ENCODE data around the gene GPC6. TPM values are rescaled to one million over a fixed set of nuclear protein-coding genes. Genes with fewer than 3 reads are reported as not detected.

Gene GPC6
- total RNA-seq, 5 donors from 2014 or later (not counting 1 experiment from before 2014, with no cell fraction given): 0.03 to 0.18 (median 0.06) TPM; not detected in 2

- H3K4me3 ChIP-seq (ENCODE audit: control insufficient read depth in 1 of 2, extremely low read depth in 1 of 2, low read length in 1 of 2): no peak overlapping the region
- H3K4me1 ChIP-seq (ENCODE audit: control insufficient read depth in 1 of 2, extremely low read depth in 1 of 2, insufficient read depth in 2 of 2, low read length in 2 of 2): no peaks in the 10 kb centered on the region
- peaks cover 8 to 10% (median 9%) of the 10 kb centered on the region in 3 donors for H3K9me3 Mint-ChIP-seq
- H3K4me1 Mint-ChIP-seq: no peaks in the 10 kb centered on the region
- H3K27ac ChIP-seq (ENCODE audit: low read length): no peak overlapping the region
- ChIA-PET POLR2A (no interaction called here), CTCF (interaction anchor here in 1 of 2 donors (0.6 kb wide), 1 partner anchor 30 kb away, joined by 3 read pairs; no protein-coding TSS in a partner anchor)
- no CpG with 5 or more reads among the region's 3 CpGs for WGBS (ENCODE audit: insufficient coverage)
- peaks cover 0 to 2% of the 10 kb centered on the region in 2 donors for H3K27me3 Mint-ChIP-seq
- H3K9me3 ChIP-seq: no peaks in the 10 kb centered on the region
- no peak overlapping the region for H3K4me3 Mint-ChIP-seq
- no peaks in the 10 kb centered on the region for H3K27me3 ChIP-seq (replicated peaks in 1 of 2; ENCODE audit: control insufficient read depth in 2 of 2, extremely low read depth in 1 of 2, insufficient read depth in 2 of 2, low read length in 1 of 2)
- ATAC-seq (replicated peaks in 1 of 4) (no peak), DNase-seq (no peak)
- H3K27ac Mint-ChIP-seq: no peak overlapping the region
- H3K36me3 Mint-ChIP-seq: no peaks in the 10 kb centered on the region
- H3K36me3 ChIP-seq (ENCODE audit: control insufficient read depth in 2 of 2, extremely low read depth in 1 of 2, insufficient read depth in 1 of 2, low read length in 1 of 2): no peaks in the 10 kb centered on the region
Measured at GRCh38 chr13:93721483-93721882, 494.9 kb downstream of the GPC6 start.

- ChIA-PET POLR2A (no interaction called here), CTCF (no interaction called here)
- H3K36me3 Mint-ChIP-seq: no peaks in the 10 kb centered on the region
- no peak overlapping the region for H3K27ac Mint-ChIP-seq
- Histone ChIP-seq H3K27ac (ENCODE audit: low read length) (no peak overlapping the region), H3K27me3 (replicated peaks in 1 of 2; ENCODE audit: control insufficient read depth in 2 of 2, extremely low read depth in 1 of 2, insufficient read depth in 2 of 2, low read length in 1 of 2) (no peaks in the 10 kb centered on the region), H3K4me3 (ENCODE audit: control insufficient read depth in 1 of 2, extremely low read depth in 1 of 2, low read length in 1 of 2) (no peak overlapping the region), H3K9me3 (no peaks in the 10 kb centered on the region), H3K36me3 (ENCODE audit: control insufficient read depth in 2 of 2, extremely low read depth in 1 of 2, insufficient read depth in 1 of 2, low read length in 1 of 2) (no peaks in the 10 kb centered on the region), H3K4me1 (ENCODE audit: control insufficient read depth in 1 of 2, extremely low read depth in 1 of 2, insufficient read depth in 2 of 2, low read length in 2 of 2) (no peaks in the 10 kb centered on the region)
- no peak for DNase-seq
- H3K4me1 Mint-ChIP-seq: no peaks in the 10 kb centered on the region
- H3K27me3 Mint-ChIP-seq: peaks cover 0 to 2% of the 10 kb centered on the region in 2 donors
- peaks cover 5 to 10% (median 8%) of the 10 kb centered on the region in 3 donors for H3K9me3 Mint-ChIP-seq
- no CpG with 5 or more reads among the region's 3 CpGs for WGBS (ENCODE audit: insufficient coverage)
- no peak for ATAC-seq (replicated peaks in 1 of 4)
- H3K4me3 Mint-ChIP-seq: no peak overlapping the region
Measured at GRCh38 chr13:93723316-93723715, 496.7 kb downstream of the GPC6 start.

- Mint-ChIP-seq H3K4me1 (no peaks in the 10 kb centered on the region), H3K4me3 (no peak overlapping the region), H3K36me3 (no peaks in the 10 kb centered on the region), H3K27me3 (peaks cover 0 to 2% of the 10 kb centered on the region in 2 donors), H3K27ac (no peak overlapping the region), H3K9me3 (peaks cover 5 to 10% (median 8%) of the 10 kb centered on the region in 3 donors)
- Histone ChIP-seq H3K4me3 (ENCODE audit: control insufficient read depth in 1 of 2, extremely low read depth in 1 of 2, low read length in 1 of 2) (no peak overlapping the region), H3K9me3 (no peaks in the 10 kb centered on the region), H3K4me1 (ENCODE audit: control insufficient read depth in 1 of 2, extremely low read depth in 1 of 2, insufficient read depth in 2 of 2, low read length in 2 of 2) (no peaks in the 10 kb centered on the region), H3K27ac (ENCODE audit: low read length) (no peak overlapping the region), H3K36me3 (ENCODE audit: control insufficient read depth in 2 of 2, extremely low read depth in 1 of 2, insufficient read depth in 1 of 2, low read length in 1 of 2) (no peaks in the 10 kb centered on the region), H3K27me3 (replicated peaks in 1 of 2; ENCODE audit: control insufficient read depth in 2 of 2, extremely low read depth in 1 of 2, insufficient read depth in 2 of 2, low read length in 1 of 2) (no peaks in the 10 kb centered on the region)
- DNase-seq: no peak
- WGBS (ENCODE audit: insufficient coverage): no CpG with 5 or more reads among the region's 1 CpG
- ATAC-seq (replicated peaks in 1 of 4): no peak
- ChIA-PET POLR2A (no interaction called here), CTCF (no interaction called here)
Measured at GRCh38 chr13:93724187-93724586, 497.6 kb downstream of the GPC6 start.

GRCh38 chr13:93726173-93726957, 499.8 kb downstream of the GPC6 start:
- no peaks in the 10 kb centered on the region for H3K4me1 Mint-ChIP-seq
- no peaks in the 10 kb centered on the region for H3K36me3 ChIP-seq (ENCODE audit: control insufficient read depth in 2 of 2, extremely low read depth in 1 of 2, insufficient read depth in 1 of 2, low read length in 1 of 2)
- ATAC-seq (replicated peaks in 1 of 4) (no peak), DNase-seq (no peak)
- H3K27me3 Mint-ChIP-seq: peaks cover 0 to 2% of the 10 kb centered on the region in 2 donors
- H3K4me3 ChIP-seq (ENCODE audit: control insufficient read depth in 1 of 2, extremely low read depth in 1 of 2, low read length in 1 of 2): no peak overlapping the region
- no peaks in the 10 kb centered on the region for H3K27me3 ChIP-seq (replicated peaks in 1 of 2; ENCODE audit: control insufficient read depth in 2 of 2, extremely low read depth in 1 of 2, insufficient read depth in 2 of 2, low read length in 1 of 2)
- H3K27ac Mint-ChIP-seq: no peak overlapping the region
- H3K9me3 Mint-ChIP-seq: peaks cover 0 to 3% (median 0%) of the 10 kb centered on the region in 3 donors
- ChIA-PET POLR2A (interaction anchor here in 1 of 2 donors (0.7 kb wide), 1 partner anchor 33 kb away, joined by 7 read pairs; no protein-coding TSS in a partner anchor), CTCF (no interaction called here)
- WGBS (ENCODE audit: insufficient coverage): 83% methylated on average over 4 of the region's 6 CpGs
- H3K4me1 ChIP-seq (ENCODE audit: control insufficient read depth in 1 of 2, extremely low read depth in 1 of 2, insufficient read depth in 2 of 2, low read length in 2 of 2): no peaks in the 10 kb centered on the region
- H3K27ac ChIP-seq (ENCODE audit: low read length): no peak overlapping the region
- H3K36me3 Mint-ChIP-seq: no peaks in the 10 kb centered on the region
- no peak overlapping the region for H3K4me3 Mint-ChIP-seq
- no peaks in the 10 kb centered on the region for H3K9me3 ChIP-seq

GRCh38 chr13:93727211-93728141, 500.9 kb downstream of the GPC6 start:
- Mint-ChIP-seq H3K27ac (no peak overlapping the region), H3K36me3 (no peaks in the 10 kb centered on the region), H3K4me1 (no peaks in the 10 kb centered on the region), H3K9me3 (peaks cover 0 to 3% (median 0%) of the 10 kb centered on the region in 3 donors), H3K4me3 (no peak overlapping the region), H3K27me3 (peaks cover 0 to 2% of the 10 kb centered on the region in 2 donors)
- Histone ChIP-seq H3K36me3 (ENCODE audit: control insufficient read depth in 2 of 2, extremely low read depth in 1 of 2, insufficient read depth in 1 of 2, low read length in 1 of 2) (no peaks in the 10 kb centered on the region), H3K27ac (ENCODE audit: low read length) (no peak overlapping the region), H3K4me3 (ENCODE audit: control insufficient read depth in 1 of 2, extremely low read depth in 1 of 2, low read length in 1 of 2) (no peak overlapping the region), H3K27me3 (replicated peaks in 1 of 2; ENCODE audit: control insufficient read depth in 2 of 2, extremely low read depth in 1 of 2, insufficient read depth in 2 of 2, low read length in 1 of 2) (no peaks in the 10 kb centered on the region), H3K4me1 (ENCODE audit: control insufficient read depth in 1 of 2, extremely low read depth in 1 of 2, insufficient read depth in 2 of 2, low read length in 2 of 2) (no peaks in the 10 kb centered on the region), H3K9me3 (no peaks in the 10 kb centered on the region)
- WGBS (ENCODE audit: insufficient coverage): 44% methylated on average over 1 of the region's 3 CpGs
- CTCF ChIA-PET: no interaction called here
- DNase-seq (no peak), ATAC-seq (replicated peaks in 1 of 4) (no peak)
- POLR2A ChIA-PET: no interaction called here

- ATAC-seq (replicated peaks in 1 of 4) (no peak), DNase-seq (no peak)
- Histone ChIP-seq H3K9me3 (no peaks in the 10 kb centered on the region), H3K4me3 (ENCODE audit: control insufficient read depth in 1 of 2, extremely low read depth in 1 of 2, low read length in 1 of 2) (no peak overlapping the region), H3K4me1 (ENCODE audit: control insufficient read depth in 1 of 2, extremely low read depth in 1 of 2, insufficient read depth in 2 of 2, low read length in 2 of 2) (no peaks in the 10 kb centered on the region), H3K36me3 (ENCODE audit: control insufficient read depth in 2 of 2, extremely low read depth in 1 of 2, insufficient read depth in 1 of 2, low read length in 1 of 2) (no peaks in the 10 kb centered on the region), H3K27me3 (replicated peaks in 1 of 2; ENCODE audit: control insufficient read depth in 2 of 2, extremely low read depth in 1 of 2, insufficient read depth in 2 of 2, low read length in 1 of 2) (no peaks in the 10 kb centered on the region), H3K27ac (ENCODE audit: low read length) (no peak overlapping the region)
- H3K4me3 Mint-ChIP-seq: no peak overlapping the region
- H3K9me3 Mint-ChIP-seq: peaks cover 0 to 3% (median 0%) of the 10 kb centered on the region in 3 donors
- H3K36me3 Mint-ChIP-seq: no peaks in the 10 kb centered on the region
- WGBS (ENCODE audit: insufficient coverage): no CpG with 5 or more reads among the region's 2 CpGs
- no peak overlapping the region for H3K27ac Mint-ChIP-seq
- ChIA-PET CTCF (no interaction called here), POLR2A (no interaction called here)
- no peaks in the 10 kb centered on the region for H3K27me3 Mint-ChIP-seq
- H3K4me1 Mint-ChIP-seq: no peaks in the 10 kb centered on the region
Measured at GRCh38 chr13:93729383-93729782, 502.8 kb downstream of the GPC6 start.

All from T-cell (primary cell).